ENCODE results near the gene PEAR1.

The PEAR1 gene

DNA sequence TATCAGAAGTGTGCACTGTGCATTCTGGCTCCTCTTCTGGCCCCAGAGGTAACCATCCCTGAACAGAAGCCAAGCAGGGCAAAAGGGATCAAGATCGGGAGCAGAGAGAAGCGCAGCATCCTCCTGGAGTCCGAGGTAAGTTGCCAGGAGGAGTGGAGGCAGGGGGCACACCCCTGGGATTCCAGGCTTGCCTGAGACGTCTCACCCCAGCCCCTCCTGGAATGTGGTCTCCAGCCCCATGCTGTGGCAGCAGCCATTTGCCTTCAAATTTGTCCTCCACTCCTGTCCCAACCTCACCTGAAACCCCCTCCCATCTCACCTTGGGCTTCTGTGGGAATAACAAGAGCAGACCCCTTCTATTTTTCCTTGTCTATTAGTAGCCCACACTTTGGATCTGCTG, 37.0 kb downstream of the PEAR1 start:
- Histone ChIP-seq H3K27me3 (ENCODE audit: control insufficient read depth, insufficient read depth, low read length) (no peaks in the 10 kb centered on the region), H3K79me2 (no peaks in the 10 kb centered on the region), H3K4me2 (ENCODE audit: low read length) (no peak overlapping the region), H3K27ac (no peak overlapping the region), H2AFZ (no peak overlapping the region), H3K4me1 (no peaks in the 10 kb centered on the region), H3K36me3 (ENCODE audit: control insufficient read depth, insufficient read depth, low read length) (no peaks in the 10 kb centered on the region), H3K9me3 (ENCODE audit: control insufficient read depth, low read length) (no peaks in the 10 kb centered on the region), H3K9ac (no peak overlapping the region), H3K4me3 (ENCODE audit: low read depth, low read length) (no peak overlapping the region)
- TF ChIP-seq, protein P1, sequence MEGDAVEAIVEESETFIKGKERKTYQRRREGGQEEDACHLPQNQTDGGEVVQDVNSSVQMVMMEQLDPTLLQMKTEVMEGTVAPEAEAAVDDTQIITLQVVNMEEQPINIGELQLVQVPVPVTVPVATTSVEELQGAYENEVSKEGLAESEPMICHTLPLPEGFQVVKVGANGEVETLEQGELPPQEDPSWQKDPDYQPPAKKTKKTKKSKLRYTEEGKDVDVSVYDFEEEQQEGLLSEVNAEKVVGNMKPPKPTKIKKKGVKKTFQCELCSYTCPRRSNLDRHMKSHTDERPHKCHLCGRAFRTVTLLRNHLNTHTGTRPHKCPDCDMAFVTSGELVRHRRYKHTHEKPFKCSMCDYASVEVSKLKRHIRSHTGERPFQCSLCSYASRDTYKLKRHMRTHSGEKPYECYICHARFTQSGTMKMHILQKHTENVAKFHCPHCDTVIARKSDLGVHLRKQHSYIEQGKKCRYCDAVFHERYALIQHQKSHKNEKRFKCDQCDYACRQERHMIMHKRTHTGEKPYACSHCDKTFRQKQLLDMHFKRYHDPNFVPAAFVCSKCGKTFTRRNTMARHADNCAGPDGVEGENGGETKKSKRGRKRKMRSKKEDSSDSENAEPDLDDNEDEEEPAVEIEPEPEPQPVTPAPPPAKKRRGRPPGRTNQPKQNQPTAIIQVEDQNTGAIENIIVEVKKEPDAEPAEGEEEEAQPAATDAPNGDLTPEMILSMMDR (IDR thresholded peaks at IDR 0.05), result no peak

DNA sequence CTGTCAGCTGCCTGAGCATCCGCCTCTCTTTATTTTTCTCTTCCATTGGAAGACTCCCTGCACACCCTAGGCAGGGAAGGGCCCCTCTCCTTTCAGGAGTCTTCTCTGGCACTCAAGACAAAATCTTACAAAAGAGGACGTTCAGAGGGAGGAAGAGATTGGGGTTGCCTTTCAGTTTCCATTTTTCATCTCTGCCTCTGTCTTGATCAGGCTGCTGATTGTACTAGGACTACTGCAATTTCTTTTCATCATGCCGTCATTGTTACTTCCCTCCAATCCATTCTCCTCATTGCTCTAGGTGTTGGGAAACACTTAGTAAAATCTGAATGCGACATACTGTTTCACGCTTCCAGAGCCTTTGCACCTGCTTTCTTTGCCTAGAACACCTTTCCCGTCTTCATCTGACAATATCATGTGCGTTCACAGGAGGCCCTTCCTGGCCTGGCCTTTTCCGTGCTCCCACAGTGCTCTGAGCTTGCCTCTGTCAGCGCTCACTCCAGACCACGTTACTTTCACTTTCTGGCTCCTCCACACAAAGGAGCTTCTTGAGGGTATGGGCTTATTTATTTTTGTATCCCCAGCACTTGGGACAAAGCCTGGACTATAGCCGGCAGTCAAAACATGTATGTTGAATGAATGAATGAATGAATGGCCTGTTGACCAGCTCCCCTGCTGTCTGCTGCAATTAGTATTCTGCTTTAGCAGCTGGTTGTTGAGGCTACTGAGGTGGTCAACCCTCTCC, 37.9 kb downstream of the PEAR1 start:
- H2AFZ ChIP-seq, result no peak overlapping the region
- TF ChIP-seq, protein P1 (IDR thresholded peaks at IDR 0.05), result no peak
- H3K79me2 ChIP-seq, result no peaks in the 10 kb centered on the region
- H3K4me1 ChIP-seq, result no peaks in the 10 kb centered on the region
- H3K27me3 ChIP-seq (ENCODE audit: control insufficient read depth, insufficient read depth, low read length), result no peaks in the 10 kb centered on the region
- no peak overlapping the region for H3K9ac ChIP-seq
- H3K27ac ChIP-seq, result no peak overlapping the region
- no peaks in the 10 kb centered on the region for H3K36me3 ChIP-seq (ENCODE audit: control insufficient read depth, insufficient read depth, low read length)
- H3K4me3 ChIP-seq (ENCODE audit: low read depth, low read length), result no peak overlapping the region
- H3K9me3 ChIP-seq (ENCODE audit: control insufficient read depth, low read length), result no peaks in the 10 kb centered on the region
- no peak overlapping the region for H3K4me2 ChIP-seq (ENCODE audit: low read length)

DNA sequence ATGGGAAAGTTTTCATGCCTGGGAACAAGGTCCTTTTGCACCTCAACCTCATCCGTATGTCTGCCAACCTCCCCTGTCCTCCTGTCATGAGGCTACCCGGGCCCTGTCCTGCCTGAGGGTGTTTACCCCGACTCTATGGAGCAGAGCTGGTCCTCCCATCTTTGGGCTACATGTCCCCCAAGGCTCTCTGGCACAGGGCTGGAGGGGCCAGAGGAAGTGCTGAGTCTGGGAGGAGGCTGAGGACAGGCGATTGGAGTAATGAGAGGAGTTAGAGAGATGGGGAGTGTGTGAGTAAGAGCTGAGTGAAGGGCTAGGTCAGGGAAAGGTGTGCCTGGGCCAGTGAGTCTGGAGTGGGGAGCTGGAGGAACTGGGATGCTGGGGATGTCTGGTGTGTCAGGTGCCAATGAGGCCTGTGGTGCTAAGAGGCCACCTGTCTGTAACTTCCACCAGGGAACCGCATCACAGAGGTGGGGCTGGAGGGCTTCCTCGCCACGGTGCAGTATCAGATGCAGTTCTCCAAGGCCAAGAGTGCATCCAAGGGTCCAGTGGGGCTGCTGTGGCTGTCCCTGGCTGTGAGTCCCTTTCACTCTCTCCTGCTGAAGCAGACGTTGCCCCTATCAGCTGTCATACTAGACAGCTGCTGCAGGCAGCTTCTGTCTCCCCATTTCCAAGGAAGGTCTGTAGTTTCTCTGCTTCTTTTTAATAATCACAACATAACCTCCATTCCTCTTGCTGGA, 38.6 kb downstream of the PEAR1 start:
- Histone ChIP-seq H3K4me3 (ENCODE audit: low read depth, low read length) (no peak overlapping the region), H3K4me1 (no peaks in the 10 kb centered on the region), H3K9ac (no peak overlapping the region), H3K27ac (no peak overlapping the region), H3K27me3 (ENCODE audit: control insufficient read depth, insufficient read depth, low read length) (no peaks in the 10 kb centered on the region), H3K79me2 (no peaks in the 10 kb centered on the region), H3K9me3 (ENCODE audit: control insufficient read depth, low read length) (no peaks in the 10 kb centered on the region), H3K4me2 (ENCODE audit: low read length) (no peak overlapping the region), H2AFZ (no peak overlapping the region), H3K36me3 (ENCODE audit: control insufficient read depth, insufficient read depth, low read length) (no peaks in the 10 kb centered on the region)
- TF ChIP-seq, protein P1 (IDR thresholded peaks at IDR 0.05), result no peak

DNA sequence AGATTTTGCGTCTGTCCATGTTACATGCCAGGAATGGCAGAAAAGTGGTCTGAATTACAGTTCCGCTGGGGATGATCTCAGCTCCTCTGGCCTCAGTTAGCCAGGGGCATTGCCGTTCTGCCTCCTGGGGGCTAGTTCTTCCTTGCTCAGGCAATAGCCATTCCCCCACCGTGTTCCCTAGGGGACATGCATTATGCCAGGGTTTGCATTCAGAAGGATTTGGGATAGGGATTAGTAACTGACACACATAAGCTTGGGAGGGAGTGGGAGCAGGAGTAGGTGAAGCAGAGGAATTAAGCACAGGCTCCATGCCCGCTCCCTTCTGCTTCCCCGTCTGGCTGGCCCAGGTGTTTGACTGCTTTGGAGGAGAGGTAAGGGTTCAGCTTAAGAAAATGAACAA, 39.6 kb downstream of the PEAR1 start:
- Histone ChIP-seq H3K27me3 (ENCODE audit: control insufficient read depth, insufficient read depth, low read length) (no peaks in the 10 kb centered on the region), H3K79me2 (no peaks in the 10 kb centered on the region), H3K9me3 (ENCODE audit: control insufficient read depth, low read length) (no peaks in the 10 kb centered on the region)

More for the DNA sequence above, 39.6 kb downstream of the PEAR1 start:
- TF ChIP-seq, protein P1 (IDR thresholded peaks at IDR 0.05), result no peak
- no peak overlapping the region for H3K9ac ChIP-seq
- H3K4me2 ChIP-seq (ENCODE audit: low read length), result no peak overlapping the region
- no peak overlapping the region for H3K4me3 ChIP-seq (ENCODE audit: low read depth, low read length)
- H2AFZ ChIP-seq, result no peak overlapping the region
- H3K27ac ChIP-seq, result no peak overlapping the region
- no peaks in the 10 kb centered on the region for H3K4me1 ChIP-seq
- no peaks in the 10 kb centered on the region for H3K36me3 ChIP-seq (ENCODE audit: control insufficient read depth, insufficient read depth, low read length)

Data from parathyroid adenoma (tissue), 2 donors.